GM12878 (cell line): ENCODE data around the gene MAP1LC3A. TPM values are rescaled to one million over a fixed set of nuclear protein-coding genes. Genes with fewer than 3 reads are reported as not detected.

ENCODE experiments used
- ATAC-seq: fragments of 200-7000 bp; cut with Tn5 transposase; 3 replicates; pipeline ENCODE4 v1.9.1; 2020; ENCODE audit warnings: mild to moderate bottlenecking, moderate library complexity
- BruUV-seq: library from RNA; stranded (reverse); fragments of 400-500 nt; replicated peaks from 2 replicates; lab custom pipeline; 2021; lab: Mats Ljungman, UMichigan
- CTCF ChIA-PET: fragments of 300-600 bp; sonication (Branson Sonifier 250); formaldehyde crosslinking; extraction: SDS; loops from one replicate; lab custom pipeline; 2021; ENCODE audit warnings: inconsistent platforms; lab: Yijun Ruan, JAX
- POLR2A ChIA-PET: fragments of 350-600 bp; formaldehyde crosslinking; extraction: SDS; loops from one replicate; lab custom pipeline; 2021; ENCODE audit warnings: inconsistent platforms; lab: Charles Lee
- RAD21 ChIA-PET: fragments of 300-600 bp; sonication (Branson Sonifier 250); formaldehyde crosslinking; loops from one replicate; lab custom pipeline; 2023; ENCODE audit warnings: antibody characterized with exemption; ENCODE audit not compliant: unreplicated experiment; lab: Charles Lee
- SMC1A ChIA-PET: fragments of 300-600 bp; sonication (Branson Sonifier 250); formaldehyde crosslinking; loops from one replicate; lab custom pipeline; 2023; ENCODE audit not compliant: unreplicated experiment, uncharacterized antibody; lab: Charles Lee
- DNase-seq: peaks from one replicate; pipeline ENCODE4 v3.0.0-alpha.2; 2011; ENCODE audit warnings: low read depth, low spot score
- FAIRE-seq: peaks from 3 replicates; lab custom pipeline; 2011; peaks lifted over from hg19 to GRCh38; lab: Jason Lieb, UNC
- H2AFZ ChIP-seq: 2 replicates; pipeline ENCODE4 v1.6.0; 2011; ENCODE audit warnings: low read depth, low read length, control low read depth; ENCODE audit not compliant: control insufficient read depth
- H3K27ac ChIP-seq: 2 replicates; pipeline ENCODE4 v1.5.1; 2011; ENCODE audit warnings: control low read depth; ENCODE audit not compliant: control insufficient read depth, insufficient read depth
- H3K27me3 ChIP-seq, 2 experiments: replicated peaks in 1 of 2; 2 replicates each; pipeline versions ENCODE4 v1.6.0 to v1.6.1; 2011; ENCODE audit warnings: low read length in 1 of 2; ENCODE audit not compliant: control insufficient read depth in 2 of 2, insufficient read depth in 2 of 2
- H3K36me3 ChIP-seq, 2 experiments: 2 replicates each; pipeline ENCODE4 v1.5.1; 2011; ENCODE audit warnings: low read length in 1 of 2; ENCODE audit not compliant: control insufficient read depth in 2 of 2, insufficient read depth in 2 of 2
- H3K4me1 ChIP-seq: 2 replicates; pipeline ENCODE4 v1.6.1; 2011; ENCODE audit warnings: mild to moderate bottlenecking, low read length, moderate library complexity, mixed read lengths; ENCODE audit not compliant: control insufficient read depth, insufficient read depth
- H3K4me2 ChIP-seq: 2 replicates; pipeline ENCODE4 v1.6.0; 2011; ENCODE audit warnings: control low read depth; ENCODE audit not compliant: control insufficient read depth, insufficient read depth
- H3K4me3 ChIP-seq: fragments of 200-600 bp; sonication (generic); 2 replicates; pipeline ENCODE4 v1.5.1; 2016
- H3K79me2 ChIP-seq: 2 replicates; pipeline ENCODE4 v1.6.0; 2011; ENCODE audit warnings: low read length; ENCODE audit not compliant: control insufficient read depth, insufficient read depth
- H3K9ac ChIP-seq: 2 replicates; pipeline ENCODE4 v1.8.0; 2011; ENCODE audit warnings: low read length, control low read depth, mixed read lengths; ENCODE audit not compliant: control insufficient read depth, insufficient read depth
- H3K9me3 ChIP-seq: replicated peaks from 3 replicates; pipeline ENCODE4 v1.5.1; 2011; ENCODE audit warnings: mild to moderate bottlenecking, low read length; ENCODE audit not compliant: control insufficient read depth, insufficient read depth
- H4K20me1 ChIP-seq: 2 replicates; pipeline ENCODE4 v1.6.0; 2011; ENCODE audit not compliant: control insufficient read depth, insufficient read depth
- EGR1 ChIP-seq, 2 experiments: IDR thresholded peaks; 1 replicate in 1 of 2; 2 replicates in 1 of 2; pipeline ENCODE4 v1.6.1; 2011 to 2012; ENCODE audit warnings: low read depth in 2 of 2, low read length in 2 of 2, borderline replicate concordance in 1 of 2, mild to moderate bottlenecking in 1 of 2, moderate library complexity in 1 of 2
- FOXM1 ChIP-seq: IDR thresholded peaks from 2 replicates; pipeline ENCODE4 v1.6.1; 2012; ENCODE audit warnings: low read depth, mild to moderate bottlenecking, inconsistent platforms, low read length, moderate library complexity
- IKZF1 ChIP-seq: fragments of 450-650 bp; conservative IDR thresholded peaks from 2 replicates; pipeline ENCODE4 v1.6.1; 2017; ENCODE audit warnings: antibody characterized with exemption, mild to moderate bottlenecking
- POU2F2 ChIP-seq: IDR thresholded peaks from 3 replicates; pipeline ENCODE4 v1.6.1; 2011; ENCODE audit warnings: low read depth, mild to moderate bottlenecking, low read length, borderline replicate concordance
- RBBP5 ChIP-seq: fragments of 200-600 bp; sonication (generic); conservative IDR thresholded peaks from 2 replicates; pipeline ENCODE4 v1.6.1; 2016
- SMAD1 ChIP-seq: fragments of 450-650 bp; IDR thresholded peaks from 2 replicates; pipeline ENCODE4 v1.6.1; 2018; ENCODE audit warnings: mild to moderate bottlenecking, low read depth; ENCODE audit not compliant: partially characterized antibody
- SRF ChIP-seq, 2 experiments: IDR thresholded peaks; 2 replicates each; pipeline ENCODE4 v1.6.1; 2011; ENCODE audit warnings: low read depth in 2 of 2, low read length in 2 of 2, mild to moderate bottlenecking in 1 of 2, moderate library complexity in 1 of 2
- SUPT20H ChIP-seq: IDR thresholded peaks from 2 replicates; pipeline ENCODE4 v1.6.1; 2011; ENCODE audit warnings: low read depth, mild to moderate bottlenecking, low read length, moderate library complexity, borderline replicate concordance; ENCODE audit not compliant: control insufficient read depth
- ZNF207 ChIP-seq: fragments of 450-650 bp; IDR thresholded peaks from 2 replicates; pipeline ENCODE4 v1.6.1; 2014; ENCODE audit warnings: antibody characterized with exemption, mild to moderate bottlenecking, borderline replicate concordance
- ZNF24 ChIP-seq: fragments of 450-650 bp; IDR thresholded peaks from 2 replicates; pipeline ENCODE4 v1.6.1; 2017; ENCODE audit warnings: antibody characterized with exemption, mild to moderate bottlenecking
- in situ Hi-C: fragments of 300-500 bp; cut with MboI; formaldehyde crosslinking; loops from 9 replicates; pipeline ENCODE4 v1.14.3; 2018; ENCODE audit warnings: mixed read lengths
- intact Hi-C: fragments of 100-400 bp; cut with micrococcal nuclease; formaldehyde crosslinking; loops from one replicate; pipeline ENCODE4 v1.14.2; 2022; ENCODE audit not compliant: unreplicated experiment
- polyA plus RNA-seq, 11 experiments: library from polyadenylated mRNA; depleted of rRNA in 4 of 11; unstranded in 6 of 11; stranded (reverse) in 5 of 11; fragments of >200 nt; fragmentation: Nextera tagmentation in 4 of 11; fragmentation: Illumina TruSeq in 1 of 11; extraction: Ambion mirVana in 4 of 11; extraction: Trizol in 1 of 11; gene quantifications; 1 replicate in 1 of 11; 2 replicates in 10 of 11; pipeline versions ENCODE4 v1.2.1 to v1.2.3, GENCODE V29; 2011 to 2016; ENCODE audit warnings: inconsistent platforms in 2 of 11, missing spikeins in 2 of 11, low read depth in 1 of 11
- total RNA-seq, 4 experiments: library from RNA; depleted of rRNA in 3 of 4; stranded (reverse); fragments of >200 nt in 3 of 4; fragmentation: Illumina TruSeq in 1 of 4; extraction: Trizol in 1 of 4; gene quantifications; 2 replicates each; pipeline versions ENCODE4 v1.2.1 to v1.2.3, GENCODE V29; 2013 to 2021
- TF ChIP-seq, protein P1 (sequence below): IDR thresholded peaks from 2 replicates; pipeline ENCODE4 v1.6.1; 2011; ENCODE audit warnings: mild to moderate bottlenecking, low read depth, low read length, moderate library complexity; ENCODE audit not compliant: insufficient replicate concordance
- TF ChIP-seq, protein P2 (sequence below): IDR thresholded peaks from 2 replicates; pipeline ENCODE4 v1.6.1; 2012; ENCODE audit warnings: low read length, inconsistent platforms
- TF ChIP-seq, protein P3 (sequence below): fragments of 150-350 bp; IDR thresholded peaks from 2 replicates; pipeline ENCODE4 v1.6.1; 2016; ENCODE audit warnings: low read depth, low read length
- TF ChIP-seq, protein P4 (sequence below): fragments of 450-650 bp; IDR thresholded peaks from 2 replicates; pipeline ENCODE4 v1.6.1; 2017; ENCODE audit warnings: mild to moderate bottlenecking, moderate library complexity

The MAP1LC3A gene
- total and polyA plus RNA-seq, 10 of the 15 experiments (the other 5 are each of a cell fraction or from before 2014, with no cell fraction given): 0.27 to 1.2 (median 0.39) TPM; not detected in 4

DNA sequence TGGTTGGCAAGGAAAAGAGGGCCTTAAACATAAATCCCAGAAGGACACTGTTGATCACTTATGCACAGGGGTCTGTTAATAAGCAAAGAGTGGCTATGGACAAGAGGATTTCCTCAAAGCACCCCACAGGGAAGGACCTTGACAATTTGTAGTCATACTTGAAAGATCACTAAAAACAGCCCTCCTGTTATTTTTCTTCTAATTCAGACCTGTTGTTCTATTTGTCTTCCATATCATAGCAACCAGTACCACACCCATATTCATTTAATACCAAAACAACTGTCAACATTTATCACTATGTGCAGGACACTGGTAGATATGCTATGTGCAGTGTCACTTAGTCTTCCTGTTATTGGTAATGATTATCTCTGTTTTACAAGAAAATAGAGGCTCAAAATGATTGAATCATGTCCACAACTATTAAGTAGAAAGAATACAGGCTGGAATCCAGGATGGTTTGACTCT, 45.5 kb upstream of the MAP1LC3A start:
- no TSS peak for BruUV-seq
- Histone ChIP-seq H3K4me2 (no peak overlapping the region), H3K27ac (no peak overlapping the region), H3K36me3 (peaks cover 0 to 2% of the 10 kb centered on the region in 2 experiments; a peak in 1 of 4 replicates), H3K4me1 (peaks cover 3% of the 10 kb centered on the region; the same call in 1 of the 2 replicates), H4K20me1 (no peaks in the 10 kb centered on the region), H3K9me3 (no peaks in the 10 kb centered on the region), H3K4me3 (no peak overlapping the region), H3K9ac (no peak overlapping the region), H3K79me2 (peaks cover 14% of the 10 kb centered on the region), H2AFZ (no peak overlapping the region), H3K27me3 (no peaks in the 10 kb centered on the region)
- no peak for DNase-seq
- intact Hi-C loops: no loop called here
- ChIA-PET RAD21 (interaction anchor here (0.5 to 1.2 kb wide), 2 partner anchors 200 to 257 kb away, joined by 3 to 4 read pairs; no protein-coding TSS in a partner anchor), CTCF (interaction anchor here (1.9 to 2.1 kb wide), 3 partner anchors 9 to 256 kb away, joined by 5 to 13 read pairs (median 12); no protein-coding TSS in a partner anchor), SMC1A (interaction anchor here (0.6 to 1.5 kb wide), 3 partner anchors 76 to 212 kb away, joined by 3 to 6 read pairs (median 3); no protein-coding TSS in a partner anchor), POLR2A (no interaction called here)
- no peak for ATAC-seq
- in situ Hi-C loops: no loop called here
- FAIRE-seq: no peak
- no peak for TF ChIP-seq IKZF1
- no peak for TF ChIP-seq ZNF24
- TF ChIP-seq, protein P1, sequence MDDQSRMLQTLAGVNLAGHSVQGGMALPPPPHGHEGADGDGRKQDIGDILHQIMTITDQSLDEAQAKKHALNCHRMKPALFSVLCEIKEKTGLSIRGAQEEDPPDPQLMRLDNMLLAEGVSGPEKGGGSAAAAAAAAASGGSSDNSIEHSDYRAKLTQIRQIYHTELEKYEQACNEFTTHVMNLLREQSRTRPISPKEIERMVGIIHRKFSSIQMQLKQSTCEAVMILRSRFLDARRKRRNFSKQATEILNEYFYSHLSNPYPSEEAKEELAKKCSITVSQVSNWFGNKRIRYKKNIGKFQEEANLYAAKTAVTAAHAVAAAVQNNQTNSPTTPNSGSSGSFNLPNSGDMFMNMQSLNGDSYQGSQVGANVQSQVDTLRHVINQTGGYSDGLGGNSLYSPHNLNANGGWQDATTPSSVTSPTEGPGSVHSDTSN: no peak
- TF ChIP-seq, protein P2, sequence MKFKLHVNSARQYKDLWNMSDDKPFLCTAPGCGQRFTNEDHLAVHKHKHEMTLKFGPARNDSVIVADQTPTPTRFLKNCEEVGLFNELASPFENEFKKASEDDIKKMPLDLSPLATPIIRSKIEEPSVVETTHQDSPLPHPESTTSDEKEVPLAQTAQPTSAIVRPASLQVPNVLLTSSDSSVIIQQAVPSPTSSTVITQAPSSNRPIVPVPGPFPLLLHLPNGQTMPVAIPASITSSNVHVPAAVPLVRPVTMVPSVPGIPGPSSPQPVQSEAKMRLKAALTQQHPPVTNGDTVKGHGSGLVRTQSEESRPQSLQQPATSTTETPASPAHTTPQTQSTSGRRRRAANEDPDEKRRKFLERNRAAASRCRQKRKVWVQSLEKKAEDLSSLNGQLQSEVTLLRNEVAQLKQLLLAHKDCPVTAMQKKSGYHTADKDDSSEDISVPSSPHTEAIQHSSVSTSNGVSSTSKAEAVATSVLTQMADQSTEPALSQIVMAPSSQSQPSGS: no peak
- TF ChIP-seq, protein P3, sequence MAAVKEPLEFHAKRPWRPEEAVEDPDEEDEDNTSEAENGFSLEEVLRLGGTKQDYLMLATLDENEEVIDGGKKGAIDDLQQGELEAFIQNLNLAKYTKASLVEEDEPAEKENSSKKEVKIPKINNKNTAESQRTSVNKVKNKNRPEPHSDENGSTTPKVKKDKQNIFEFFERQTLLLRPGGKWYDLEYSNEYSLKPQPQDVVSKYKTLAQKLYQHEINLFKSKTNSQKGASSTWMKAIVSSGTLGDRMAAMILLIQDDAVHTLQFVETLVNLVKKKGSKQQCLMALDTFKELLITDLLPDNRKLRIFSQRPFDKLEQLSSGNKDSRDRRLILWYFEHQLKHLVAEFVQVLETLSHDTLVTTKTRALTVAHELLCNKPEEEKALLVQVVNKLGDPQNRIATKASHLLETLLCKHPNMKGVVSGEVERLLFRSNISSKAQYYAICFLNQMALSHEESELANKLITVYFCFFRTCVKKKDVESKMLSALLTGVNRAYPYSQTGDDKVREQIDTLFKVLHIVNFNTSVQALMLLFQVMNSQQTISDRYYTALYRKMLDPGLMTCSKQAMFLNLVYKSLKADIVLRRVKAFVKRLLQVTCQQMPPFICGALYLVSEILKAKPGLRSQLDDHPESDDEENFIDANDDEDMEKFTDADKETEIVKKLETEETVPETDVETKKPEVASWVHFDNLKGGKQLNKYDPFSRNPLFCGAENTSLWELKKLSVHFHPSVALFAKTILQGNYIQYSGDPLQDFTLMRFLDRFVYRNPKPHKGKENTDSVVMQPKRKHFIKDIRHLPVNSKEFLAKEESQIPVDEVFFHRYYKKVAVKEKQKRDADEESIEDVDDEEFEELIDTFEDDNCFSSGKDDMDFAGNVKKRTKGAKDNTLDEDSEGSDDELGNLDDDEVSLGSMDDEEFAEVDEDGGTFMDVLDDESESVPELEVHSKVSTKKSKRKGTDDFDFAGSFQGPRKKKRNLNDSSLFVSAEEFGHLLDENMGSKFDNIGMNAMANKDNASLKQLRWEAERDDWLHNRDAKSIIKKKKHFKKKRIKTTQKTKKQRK: no peak
- no peak for TF ChIP-seq RBBP5
- no peak for TF ChIP-seq SRF (IDR thresholded peaks at IDR 0.05; ENCODE audit: low read depth in 2 of 2, low read length in 2 of 2)
- no peak for TF ChIP-seq SUPT20H
- TF ChIP-seq POU2F2: no peak
- no peak for TF ChIP-seq SMAD1
- TF ChIP-seq, protein P4, sequence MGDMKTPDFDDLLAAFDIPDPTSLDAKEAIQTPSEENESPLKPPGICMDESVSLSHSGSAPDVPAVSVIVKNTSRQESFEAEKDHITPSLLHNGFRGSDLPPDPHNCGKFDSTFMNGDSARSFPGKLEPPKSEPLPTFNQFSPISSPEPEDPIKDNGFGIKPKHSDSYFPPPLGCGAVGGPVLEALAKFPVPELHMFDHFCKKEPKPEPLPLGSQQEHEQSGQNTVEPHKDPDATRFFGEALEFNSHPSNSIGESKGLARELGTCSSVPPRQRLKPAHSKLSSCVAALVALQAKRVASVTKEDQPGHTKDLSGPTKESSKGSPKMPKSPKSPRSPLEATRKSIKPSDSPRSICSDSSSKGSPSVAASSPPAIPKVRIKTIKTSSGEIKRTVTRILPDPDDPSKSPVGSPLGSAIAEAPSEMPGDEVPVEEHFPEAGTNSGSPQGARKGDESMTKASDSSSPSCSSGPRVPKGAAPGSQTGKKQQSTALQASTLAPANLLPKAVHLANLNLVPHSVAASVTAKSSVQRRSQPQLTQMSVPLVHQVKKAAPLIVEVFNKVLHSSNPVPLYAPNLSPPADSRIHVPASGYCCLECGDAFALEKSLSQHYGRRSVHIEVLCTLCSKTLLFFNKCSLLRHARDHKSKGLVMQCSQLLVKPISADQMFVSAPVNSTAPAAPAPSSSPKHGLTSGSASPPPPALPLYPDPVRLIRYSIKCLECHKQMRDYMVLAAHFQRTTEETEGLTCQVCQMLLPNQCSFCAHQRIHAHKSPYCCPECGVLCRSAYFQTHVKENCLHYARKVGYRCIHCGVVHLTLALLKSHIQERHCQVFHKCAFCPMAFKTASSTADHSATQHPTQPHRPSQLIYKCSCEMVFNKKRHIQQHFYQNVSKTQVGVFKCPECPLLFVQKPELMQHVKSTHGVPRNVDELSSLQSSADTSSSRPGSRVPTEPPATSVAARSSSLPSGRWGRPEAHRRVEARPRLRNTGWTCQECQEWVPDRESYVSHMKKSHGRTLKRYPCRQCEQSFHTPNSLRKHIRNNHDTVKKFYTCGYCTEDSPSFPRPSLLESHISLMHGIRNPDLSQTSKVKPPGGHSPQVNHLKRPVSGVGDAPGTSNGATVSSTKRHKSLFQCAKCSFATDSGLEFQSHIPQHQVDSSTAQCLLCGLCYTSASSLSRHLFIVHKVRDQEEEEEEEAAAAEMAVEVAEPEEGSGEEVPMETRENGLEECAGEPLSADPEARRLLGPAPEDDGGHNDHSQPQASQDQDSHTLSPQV: no peak
- TF ChIP-seq EGR1 (IDR thresholded peaks at IDR 0.05; ENCODE audit: borderline replicate concordance in 1 of 2, low read depth in 2 of 2, low read length in 2 of 2): no peak
- TF ChIP-seq FOXM1: no peak
- TF ChIP-seq ZNF207: no peak
